Right lobe of liver (tissue), 4 donors: ENCODE data around the gene RDM1.

Experiments used
- CTCF ChIP-seq, 4 donors: fragments of 200-600 bp in 3 of 4; fragments of 450-650 bp in 1 of 4; IDR thresholded peaks; one replicate each; pipeline versions ENCODE4 v1.5.1 to v1.8.0; 2016 to 2022; ENCODE audit warnings: antibody characterized with exemption in 4 of 4, mild to moderate bottlenecking in 2 of 4
- POLR2A ChIP-seq: fragments of 450-650 bp; IDR thresholded peaks from one replicate; pipeline ENCODE4 v1.6.1; 2017; ENCODE audit warnings: antibody characterized with exemption, mild to moderate bottlenecking
- donor health status: DM: no; HTN: no; CAD: no.
- donor health status: DM: no; HTN: no; CAD: no.
- donor health status: DM: no; HTN: yes; CAD: no.

GRCh38 chr17:35915153-35915964, 15.2 kb downstream of the RDM1 start:
- TF ChIP-seq CTCF (IDR thresholded peaks at IDR 0.05) (no peak), POLR2A (no peak)
